Neural progenitor cell (in vitro differentiated cells): ENCODE data around the gene EXOC6B.

Experiments
- EZH2 ChIP-seq: fragments of 200-600 bp; sonication (generic); IDR thresholded peaks from 2 replicates; pipeline ENCODE4 v1.6.1; 2017; ENCODE audit warnings: antibody characterized with exemption, mild to moderate bottlenecking, moderate library complexity
- TF ChIP-seq, protein P1 (sequence below): fragments of 200-600 bp; sonication (generic); IDR thresholded peaks from 2 replicates; pipeline ENCODE4 v1.5.1; 2017; ENCODE audit warnings: antibody characterized with exemption, mild to moderate bottlenecking

DNA sequence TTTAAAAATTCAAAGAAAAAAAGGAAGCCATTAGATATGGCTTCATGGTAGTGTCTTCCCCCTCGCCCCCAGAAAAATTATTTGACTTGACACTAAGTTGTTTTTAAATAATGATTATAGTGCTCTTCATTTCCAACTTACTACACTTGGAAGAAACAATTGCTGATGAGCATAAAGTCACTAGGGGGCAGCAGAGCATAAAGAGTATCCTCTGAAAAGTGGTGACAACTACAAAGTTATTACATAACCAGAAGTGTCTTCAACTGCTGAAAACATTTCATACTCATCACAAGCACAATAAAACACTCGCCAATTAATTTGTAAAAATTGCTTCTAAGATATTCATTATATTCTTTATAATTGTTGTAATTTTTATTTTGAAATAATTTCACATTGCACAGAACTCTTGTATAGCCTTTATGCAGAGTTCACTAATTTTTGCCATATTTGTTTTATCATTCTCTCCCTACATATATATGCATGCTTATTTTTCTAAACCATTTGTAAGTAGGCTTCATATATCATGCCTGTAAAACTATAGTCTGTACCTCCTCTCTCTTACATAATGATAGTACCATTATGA, 54.9 kb downstream of the EXOC6B start:
- TF ChIP-seq, protein P1, sequence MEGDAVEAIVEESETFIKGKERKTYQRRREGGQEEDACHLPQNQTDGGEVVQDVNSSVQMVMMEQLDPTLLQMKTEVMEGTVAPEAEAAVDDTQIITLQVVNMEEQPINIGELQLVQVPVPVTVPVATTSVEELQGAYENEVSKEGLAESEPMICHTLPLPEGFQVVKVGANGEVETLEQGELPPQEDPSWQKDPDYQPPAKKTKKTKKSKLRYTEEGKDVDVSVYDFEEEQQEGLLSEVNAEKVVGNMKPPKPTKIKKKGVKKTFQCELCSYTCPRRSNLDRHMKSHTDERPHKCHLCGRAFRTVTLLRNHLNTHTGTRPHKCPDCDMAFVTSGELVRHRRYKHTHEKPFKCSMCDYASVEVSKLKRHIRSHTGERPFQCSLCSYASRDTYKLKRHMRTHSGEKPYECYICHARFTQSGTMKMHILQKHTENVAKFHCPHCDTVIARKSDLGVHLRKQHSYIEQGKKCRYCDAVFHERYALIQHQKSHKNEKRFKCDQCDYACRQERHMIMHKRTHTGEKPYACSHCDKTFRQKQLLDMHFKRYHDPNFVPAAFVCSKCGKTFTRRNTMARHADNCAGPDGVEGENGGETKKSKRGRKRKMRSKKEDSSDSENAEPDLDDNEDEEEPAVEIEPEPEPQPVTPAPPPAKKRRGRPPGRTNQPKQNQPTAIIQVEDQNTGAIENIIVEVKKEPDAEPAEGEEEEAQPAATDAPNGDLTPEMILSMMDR, result peak; percentile 91
- no peak for TF ChIP-seq EZH2
